ENCODE results near the gene ALX4. TPM values are rescaled to one million over a fixed set of nuclear protein-coding genes. Genes with fewer than 3 reads are reported as not detected.

The ALX4 gene
- total and polyA plus RNA-seq, 2 experiments from 2014 or later = not detected

GRCh38 chr11:44304091-44305025, 5.6 kb downstream of the ALX4 start:
- Mint-ChIP-seq H3K4me1 (peaks cover 41% of the 10 kb centered on the region), H3K27ac (no peak overlapping the region), H3K9me3 (no peaks in the 10 kb centered on the region), H3K27me3 (ENCODE audit: insufficient read depth, low read depth, poor library complexity) (peaks cover 85% of the 10 kb centered on the region), H3K36me3 (ENCODE audit: low read depth) (no peaks in the 10 kb centered on the region), H3K4me3 (peak overlapping the region; percentile 66)
- TF ChIP-seq, protein P1, sequence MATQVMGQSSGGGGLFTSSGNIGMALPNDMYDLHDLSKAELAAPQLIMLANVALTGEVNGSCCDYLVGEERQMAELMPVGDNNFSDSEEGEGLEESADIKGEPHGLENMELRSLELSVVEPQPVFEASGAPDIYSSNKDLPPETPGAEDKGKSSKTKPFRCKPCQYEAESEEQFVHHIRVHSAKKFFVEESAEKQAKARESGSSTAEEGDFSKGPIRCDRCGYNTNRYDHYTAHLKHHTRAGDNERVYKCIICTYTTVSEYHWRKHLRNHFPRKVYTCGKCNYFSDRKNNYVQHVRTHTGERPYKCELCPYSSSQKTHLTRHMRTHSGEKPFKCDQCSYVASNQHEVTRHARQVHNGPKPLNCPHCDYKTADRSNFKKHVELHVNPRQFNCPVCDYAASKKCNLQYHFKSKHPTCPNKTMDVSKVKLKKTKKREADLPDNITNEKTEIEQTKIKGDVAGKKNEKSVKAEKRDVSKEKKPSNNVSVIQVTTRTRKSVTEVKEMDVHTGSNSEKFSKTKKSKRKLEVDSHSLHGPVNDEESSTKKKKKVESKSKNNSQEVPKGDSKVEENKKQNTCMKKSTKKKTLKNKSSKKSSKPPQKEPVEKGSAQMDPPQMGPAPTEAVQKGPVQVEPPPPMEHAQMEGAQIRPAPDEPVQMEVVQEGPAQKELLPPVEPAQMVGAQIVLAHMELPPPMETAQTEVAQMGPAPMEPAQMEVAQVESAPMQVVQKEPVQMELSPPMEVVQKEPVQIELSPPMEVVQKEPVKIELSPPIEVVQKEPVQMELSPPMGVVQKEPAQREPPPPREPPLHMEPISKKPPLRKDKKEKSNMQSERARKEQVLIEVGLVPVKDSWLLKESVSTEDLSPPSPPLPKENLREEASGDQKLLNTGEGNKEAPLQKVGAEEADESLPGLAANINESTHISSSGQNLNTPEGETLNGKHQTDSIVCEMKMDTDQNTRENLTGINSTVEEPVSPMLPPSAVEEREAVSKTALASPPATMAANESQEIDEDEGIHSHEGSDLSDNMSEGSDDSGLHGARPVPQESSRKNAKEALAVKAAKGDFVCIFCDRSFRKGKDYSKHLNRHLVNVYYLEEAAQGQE (IDR thresholded peaks at IDR 0.05; ENCODE audit: unreplicated experiment) = no peak
- TF ChIP-seq EZH2phosphoT487 (IDR thresholded peaks at IDR 0.05; ENCODE audit: unreplicated experiment) (peak; percentile 64), EZH2 (IDR thresholded peaks at IDR 0.05; ENCODE audit: low read depth, unreplicated experiment) (peak; percentile 80)
- DNase-seq (ENCODE audit: low spot score) (peak; percentile 73), ATAC-seq (peak; percentile 10)
- peaks cover 4% of the 10 kb centered on the region; the same call in 1 of the 2 replicates for H3F3A ChIP-seq (replicated peaks; ENCODE audit: low read depth)
- H2AFZ ChIP-seq = peak overlapping the region; percentile 85; the same call in 1 of the 2 replicates
- no peaks in the 10 kb centered on the region for H3K9me2 ChIP-seq (ENCODE audit: insufficient read depth)
- H3K36me3 ChIP-seq (ENCODE audit: insufficient read depth) = no peaks in the 10 kb centered on the region
- no peak overlapping the region for H3K27ac ChIP-seq (ENCODE audit: low read depth)
- H4K20me1 ChIP-seq (replicated peaks; ENCODE audit: insufficient read depth) = peaks cover 8% of the 10 kb centered on the region; the same call in 1 of the 2 replicates
- peak overlapping the region; percentile 81 for H3K4me2 ChIP-seq
- H3K4me3 ChIP-seq = peak overlapping the region; percentile 53
- H3K27me3 ChIP-seq (ENCODE audit: insufficient read depth) = peaks cover 98% of the 10 kb centered on the region
- H3K4me1 ChIP-seq (ENCODE audit: insufficient read depth) = peaks cover 33% of the 10 kb centered on the region
- H3K79me2 ChIP-seq (replicated peaks; ENCODE audit: insufficient read depth) = no peaks in the 10 kb centered on the region

DNA sequence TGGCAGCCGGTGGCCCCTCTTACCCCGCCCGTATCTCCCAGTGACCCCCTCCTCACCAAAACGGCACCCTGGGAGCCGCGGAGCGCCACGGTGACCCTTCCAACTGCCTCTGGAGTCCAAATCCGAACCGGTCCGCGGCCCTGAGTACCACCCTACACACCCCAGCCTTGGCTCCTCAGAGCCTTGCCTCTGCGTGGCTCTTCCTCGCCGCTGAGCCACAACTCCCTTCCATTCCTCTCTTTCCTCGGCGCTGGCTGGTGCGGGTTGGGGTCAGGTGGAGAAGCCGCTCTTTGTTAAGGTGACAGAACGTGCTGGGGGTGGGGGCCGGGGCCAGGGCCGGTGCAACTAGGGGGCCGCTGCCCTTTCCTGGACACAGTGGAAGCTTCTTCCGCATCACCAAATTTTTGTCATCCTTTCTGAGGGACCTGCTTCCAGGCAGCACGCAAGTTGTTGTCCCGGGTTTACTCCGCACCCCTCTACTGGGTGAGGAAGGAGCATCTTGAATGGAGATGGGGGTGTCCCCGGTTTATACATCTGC, 6.5 kb downstream of the ALX4 start:
- Histone ChIP-seq H4K20me1 (replicated peaks; ENCODE audit: insufficient read depth) (peaks cover 8% of the 10 kb centered on the region; the same call in 1 of the 2 replicates), H3K4me3 (peak overlapping the region; percentile 53; the same call in 1 of the 2 replicates), H3K9me2 (ENCODE audit: insufficient read depth) (no peaks in the 10 kb centered on the region), H3F3A (replicated peaks; ENCODE audit: low read depth) (peaks cover 4% of the 10 kb centered on the region; the same call in 1 of the 2 replicates), H3K4me1 (ENCODE audit: insufficient read depth) (peaks cover 30% of the 10 kb centered on the region), H3K36me3 (ENCODE audit: insufficient read depth) (no peaks in the 10 kb centered on the region), H3K4me2 (peak overlapping the region; percentile 81; the same call in 1 of the 2 replicates), H3K79me2 (replicated peaks; ENCODE audit: insufficient read depth) (no peaks in the 10 kb centered on the region), H3K27ac (ENCODE audit: low read depth) (no peak overlapping the region), H2AFZ (no peak overlapping the region), H3K27me3 (ENCODE audit: insufficient read depth) (peaks cover 89% of the 10 kb centered on the region)
- Mint-ChIP-seq H3K4me1 (peaks cover 35% of the 10 kb centered on the region), H3K27me3 (ENCODE audit: insufficient read depth, low read depth, poor library complexity) (peaks cover 79% of the 10 kb centered on the region), H3K27ac (no peak overlapping the region), H3K4me3 (peak overlapping the region; percentile 66), H3K9me3 (no peaks in the 10 kb centered on the region), H3K36me3 (ENCODE audit: low read depth) (no peaks in the 10 kb centered on the region)
- TF ChIP-seq EZH2 (IDR thresholded peaks at IDR 0.05; ENCODE audit: low read depth, unreplicated experiment) (peak; percentile 81), STAT1 (IDR thresholded peaks at IDR 0.05; ENCODE audit: unreplicated experiment) (no peak)
- DNase-seq (ENCODE audit: low spot score) = no peak
- peak; percentile 14 for ATAC-seq

Data from GM23338 (cell line).